KOPT-K1 (cell line): Measurements from ENCODE around the gene CTU1.

ENCODE experiments used
- H3K27ac ChIP-seq: fragments of 200-600 bp; sonication (generic); 2 replicates; pipeline ENCODE4 v1.5.1; 2016; ENCODE audit warnings: antibody characterized with exemption, mild to moderate bottlenecking, low read depth, low read length; ENCODE audit not compliant: poor library complexity, severe bottlenecking
- H3K36me3 ChIP-seq: fragments of 200-600 bp; sonication (generic); 2 replicates; pipeline ENCODE4 v1.5.1; 2017; ENCODE audit warnings: antibody characterized with exemption, mild to moderate bottlenecking, low read length, moderate library complexity; ENCODE audit not compliant: insufficient read depth
- H3K9me3 ChIP-seq: fragments of 200-600 bp; sonication (generic); 2 replicates; pipeline ENCODE4 v1.5.1; 2017; ENCODE audit warnings: antibody characterized with exemption, low read length, mild to moderate bottlenecking; ENCODE audit not compliant: insufficient read depth, poor library complexity, severe bottlenecking

CTU1 gene

DNA sequence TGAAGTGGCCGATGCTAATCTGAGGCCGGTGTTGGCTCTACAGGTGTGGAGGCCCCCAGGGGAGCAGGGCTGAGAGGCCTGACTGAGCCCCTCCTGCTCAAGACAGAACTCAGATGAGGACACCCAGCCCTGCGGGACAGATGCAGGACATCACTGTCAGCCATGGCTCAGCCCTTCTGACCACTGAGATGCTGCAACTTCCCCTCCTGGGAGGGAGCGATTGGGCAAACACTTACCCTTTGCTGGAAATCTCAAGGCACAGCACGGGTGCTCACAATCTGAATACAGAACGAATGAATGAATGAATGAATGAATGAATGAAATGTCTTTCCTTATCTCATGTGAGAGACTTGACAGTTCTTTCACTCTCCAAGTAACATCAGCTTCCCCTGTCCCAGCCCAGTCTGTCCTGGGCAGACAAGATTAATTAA lies 30.4 kb upstream of the CTU1 start:
- H3K36me3 ChIP-seq: no peaks in the 10 kb centered on the region
- no peak overlapping the region for H3K27ac ChIP-seq
- H3K9me3 ChIP-seq: peaks cover 34% of the 10 kb centered on the region

DNA sequence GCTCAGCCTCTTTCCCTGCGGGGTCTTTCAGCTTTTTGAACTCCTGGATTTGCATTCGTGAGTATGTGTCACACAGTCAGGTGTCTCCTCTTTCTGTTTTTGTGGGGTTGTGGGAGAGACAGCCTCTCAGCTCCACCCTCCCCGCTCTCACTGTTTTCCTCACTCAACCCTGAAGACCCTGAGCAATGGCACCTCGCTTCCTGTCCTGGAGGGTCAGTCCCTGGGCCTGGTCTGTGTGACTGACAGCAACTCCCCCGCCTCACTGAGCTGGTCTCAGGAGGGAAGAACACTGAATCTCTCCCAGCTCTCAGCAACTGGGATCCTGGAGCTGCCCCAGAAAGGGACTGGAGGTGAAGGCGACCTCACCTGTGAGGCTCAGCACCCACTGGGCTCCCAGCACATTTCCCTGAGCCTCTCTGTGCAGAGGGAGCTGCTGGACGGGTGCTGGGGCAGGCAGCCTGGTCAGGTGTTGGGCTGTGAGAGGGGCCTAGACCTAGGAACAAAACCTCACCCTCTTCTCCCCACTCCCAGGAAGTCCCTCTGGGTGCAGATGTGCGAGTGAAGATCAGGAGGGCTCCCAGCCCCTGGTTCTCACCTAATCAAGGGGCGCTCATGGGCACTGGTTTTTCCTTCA lies 29.7 kb upstream of the CTU1 start:
- Histone ChIP-seq H3K27ac (no peak overlapping the region), H3K9me3 (peaks cover 34% of the 10 kb centered on the region), H3K36me3 (no peaks in the 10 kb centered on the region)

GRCh38 chr19:51136851-51137551 lies 28.8 kb upstream of the CTU1 start:
- H3K9me3 ChIP-seq: peaks cover 34% of the 10 kb centered on the region
- H3K27ac ChIP-seq: no peak overlapping the region
- no peaks in the 10 kb centered on the region for H3K36me3 ChIP-seq

DNA sequence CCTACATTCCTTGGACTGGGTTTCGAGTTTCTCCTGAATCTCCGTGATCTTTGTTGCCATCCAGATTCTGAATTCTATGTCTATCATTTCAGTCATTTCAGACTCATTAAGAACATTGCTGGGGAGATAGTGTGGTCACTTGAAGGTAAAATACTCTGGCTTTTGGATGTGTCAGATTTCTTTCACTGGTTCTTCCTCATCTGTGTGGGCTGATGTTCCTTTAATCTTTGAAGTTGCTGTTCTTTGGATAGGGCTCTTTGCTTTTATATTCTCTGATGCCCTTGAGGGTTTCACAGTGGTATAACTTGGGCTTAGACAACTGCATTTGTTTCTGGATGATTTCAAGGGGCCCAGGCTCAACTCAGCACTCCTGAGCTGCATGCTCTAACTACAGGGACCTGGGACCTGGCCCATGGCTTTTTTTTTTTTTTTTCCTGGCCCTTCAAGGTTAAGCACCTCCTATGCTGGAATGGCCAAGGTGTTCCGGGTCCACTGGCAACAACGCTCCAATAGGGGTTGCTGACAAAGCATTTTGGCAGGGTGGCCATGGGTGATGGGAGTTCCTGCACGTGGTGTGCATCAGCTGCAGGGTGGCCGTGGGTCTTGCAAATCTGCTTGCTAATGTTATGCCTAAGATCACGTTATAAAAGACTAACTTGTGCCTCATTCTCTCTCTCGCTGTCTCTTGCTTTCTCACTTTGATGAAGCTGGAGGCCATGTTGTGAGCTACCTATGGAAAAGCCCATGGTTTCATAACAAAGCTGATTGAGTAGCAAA lies 28.0 kb upstream of the CTU1 start:
- peaks cover 34% of the 10 kb centered on the region for H3K9me3 ChIP-seq
- H3K27ac ChIP-seq: no peak overlapping the region
- H3K36me3 ChIP-seq: no peaks in the 10 kb centered on the region

GRCh38 chr19:51135004-51135403 lies 26.8 kb upstream of the CTU1 start:
- Histone ChIP-seq H3K27ac (no peak overlapping the region), H3K9me3 (peaks cover 34% of the 10 kb centered on the region), H3K36me3 (no peaks in the 10 kb centered on the region)

- Histone ChIP-seq H3K27ac (no peak overlapping the region), H3K36me3 (no peaks in the 10 kb centered on the region), H3K9me3 (peaks cover 23% of the 10 kb centered on the region)
These were observed 23.8 kb upstream of the CTU1 start for GRCh38 chr19:51131780-51132680.

GRCh38 chr19:51129716-51130115 lies 21.5 kb upstream of the CTU1 start:
- H3K9me3 ChIP-seq: peaks cover 3% of the 10 kb centered on the region
- H3K27ac ChIP-seq: no peak overlapping the region
- no peaks in the 10 kb centered on the region for H3K36me3 ChIP-seq

DNA sequence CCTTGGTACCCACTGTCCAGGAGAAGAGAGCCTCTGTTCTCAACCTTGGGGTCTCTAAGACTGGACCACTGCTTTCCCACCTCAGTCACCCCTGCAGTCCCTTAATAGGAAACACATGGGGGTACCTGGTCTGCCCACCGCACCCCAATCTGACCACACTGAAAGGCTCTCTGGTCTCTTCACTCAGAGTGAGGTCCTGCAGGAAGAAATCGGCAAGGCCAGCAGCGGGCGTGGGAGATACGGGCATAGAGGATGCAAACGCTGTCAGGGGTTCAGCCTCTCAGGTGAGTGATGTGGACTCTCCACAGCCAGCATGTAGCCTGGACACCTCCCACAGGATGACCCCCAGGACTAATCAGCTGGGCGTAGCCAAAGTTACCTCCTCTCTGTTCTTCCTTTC lies 20.0 kb upstream of the CTU1 start:
- H3K27ac ChIP-seq: no peak overlapping the region
- H3K36me3 ChIP-seq: no peaks in the 10 kb centered on the region
- H3K9me3 ChIP-seq: no peaks in the 10 kb centered on the region

GRCh38 chr19:51127755-51128154 lies 19.5 kb upstream of the CTU1 start:
- Histone ChIP-seq H3K27ac (no peak overlapping the region), H3K36me3 (no peaks in the 10 kb centered on the region), H3K9me3 (no peaks in the 10 kb centered on the region)

GRCh38 chr19:51127032-51127431 lies 18.8 kb upstream of the CTU1 start:
- no peaks in the 10 kb centered on the region for H3K36me3 ChIP-seq
- H3K9me3 ChIP-seq: no peaks in the 10 kb centered on the region
- no peak overlapping the region for H3K27ac ChIP-seq

- no peak overlapping the region for H3K27ac ChIP-seq
- H3K36me3 ChIP-seq: no peaks in the 10 kb centered on the region
- no peaks in the 10 kb centered on the region for H3K9me3 ChIP-seq
These were observed 17.3 kb upstream of the CTU1 start for GRCh38 chr19:51125421-51126075.

DNA sequence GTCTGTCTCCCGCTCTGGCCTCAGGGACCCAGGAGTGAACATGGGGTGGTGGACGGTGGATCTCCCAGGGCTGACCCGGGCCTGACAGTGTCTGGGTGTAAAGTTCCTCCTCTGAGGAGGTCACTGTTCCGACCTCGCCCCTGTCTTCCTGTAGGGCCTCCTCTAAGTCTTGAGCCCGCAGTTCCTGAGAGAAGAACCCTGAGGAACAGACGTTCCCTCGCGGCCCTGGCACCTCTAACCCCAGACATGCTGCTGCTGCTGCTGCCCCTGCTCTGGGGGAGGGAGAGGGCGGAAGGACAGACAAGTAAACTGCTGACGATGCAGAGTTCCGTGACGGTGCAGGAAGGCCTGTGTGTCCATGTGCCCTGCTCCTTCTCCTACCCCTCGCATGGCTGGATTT lies 16.5 kb upstream of the CTU1 start, which contains the start of gene SIGLEC9:
SIGLEC9 (plus strand) TSS at position 178 of the 400 bp plus-strand sequence; CDS start at position 247, 69 bp downstream.
- H3K27ac ChIP-seq: no peak within 1 kb of the TSS
- no peaks in the 10 kb centered on the region for H3K36me3 ChIP-seq
- H3K9me3 ChIP-seq: no peaks in the 10 kb centered on the region

GRCh38 chr19:51124216-51124615 lies 16.0 kb upstream of the CTU1 start:
- H3K27ac ChIP-seq: no peak overlapping the region
- H3K9me3 ChIP-seq: no peaks in the 10 kb centered on the region
- no peaks in the 10 kb centered on the region for H3K36me3 ChIP-seq

DNA sequence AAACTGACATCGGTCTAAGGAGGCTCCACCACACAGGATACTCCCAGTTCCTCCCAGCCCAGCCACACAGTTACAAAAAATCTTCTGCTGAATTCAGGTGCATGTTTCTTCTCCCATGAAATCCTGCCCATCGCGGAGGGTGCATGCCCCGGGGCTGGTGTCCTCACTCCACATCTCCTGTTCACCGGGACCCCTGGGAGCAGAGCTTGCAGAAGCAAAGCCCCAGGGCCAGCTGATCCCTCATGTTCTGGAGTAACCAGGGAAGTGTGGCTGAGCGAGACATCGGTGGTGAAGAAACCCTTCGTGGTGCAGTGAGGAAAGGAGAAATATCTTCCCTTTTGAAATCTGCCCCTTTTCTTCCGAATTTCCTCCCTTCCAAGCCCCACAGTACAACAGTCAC lies 15.6 kb upstream of the CTU1 start:
- Histone ChIP-seq H3K27ac (no peak overlapping the region), H3K36me3 (no peaks in the 10 kb centered on the region), H3K9me3 (no peaks in the 10 kb centered on the region)
